ENCODE results near the gene AP5S1. TPM values are rescaled to one million over a fixed set of nuclear protein-coding genes. Genes with fewer than 3 reads are reported as not detected.

The AP5S1 gene
- total RNA-seq, 4 donors from 2014 or later: 16.0 to 46.3 (median 35.0) TPM

DNA sequence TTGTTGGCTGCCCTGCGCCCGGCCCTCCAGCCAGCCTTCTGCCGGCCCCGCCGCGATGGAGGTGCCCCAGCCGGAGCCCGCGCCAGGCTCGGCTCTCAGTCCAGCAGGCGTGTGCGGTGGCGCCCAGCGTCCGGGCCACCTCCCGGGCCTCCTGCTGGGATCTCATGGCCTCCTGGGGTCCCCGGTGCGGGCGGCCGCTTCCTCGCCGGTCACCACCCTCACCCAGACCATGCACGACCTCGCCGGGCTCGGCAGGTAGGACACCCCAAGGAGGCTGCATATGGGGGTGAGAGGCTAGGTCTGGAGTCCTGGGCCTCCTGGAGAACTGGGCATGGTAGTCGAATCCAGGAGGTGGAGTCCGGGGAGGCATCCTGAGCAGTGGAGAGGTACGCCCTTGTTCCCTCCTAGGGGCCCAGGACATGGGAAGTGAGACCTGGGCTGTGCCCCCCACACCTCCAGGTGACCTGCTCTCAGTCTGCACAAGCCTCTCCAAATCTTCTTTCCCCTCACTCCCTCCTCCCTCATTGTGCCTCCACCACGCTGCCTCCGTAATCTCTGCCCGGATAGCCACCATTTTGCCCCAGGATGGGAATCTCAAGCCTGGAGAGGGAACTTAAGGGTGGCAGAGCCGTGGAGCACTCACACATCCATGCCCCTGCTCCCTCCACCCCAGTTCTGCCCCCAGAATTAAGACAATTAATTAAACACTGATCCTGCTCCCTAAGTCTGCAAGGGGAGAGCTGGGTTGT is 23.7 kb upstream of the AP5S1 start:
- no peak for TF ChIP-seq POLR2A (IDR thresholded peaks at IDR 0.05)
- TF ChIP-seq, protein P1, sequence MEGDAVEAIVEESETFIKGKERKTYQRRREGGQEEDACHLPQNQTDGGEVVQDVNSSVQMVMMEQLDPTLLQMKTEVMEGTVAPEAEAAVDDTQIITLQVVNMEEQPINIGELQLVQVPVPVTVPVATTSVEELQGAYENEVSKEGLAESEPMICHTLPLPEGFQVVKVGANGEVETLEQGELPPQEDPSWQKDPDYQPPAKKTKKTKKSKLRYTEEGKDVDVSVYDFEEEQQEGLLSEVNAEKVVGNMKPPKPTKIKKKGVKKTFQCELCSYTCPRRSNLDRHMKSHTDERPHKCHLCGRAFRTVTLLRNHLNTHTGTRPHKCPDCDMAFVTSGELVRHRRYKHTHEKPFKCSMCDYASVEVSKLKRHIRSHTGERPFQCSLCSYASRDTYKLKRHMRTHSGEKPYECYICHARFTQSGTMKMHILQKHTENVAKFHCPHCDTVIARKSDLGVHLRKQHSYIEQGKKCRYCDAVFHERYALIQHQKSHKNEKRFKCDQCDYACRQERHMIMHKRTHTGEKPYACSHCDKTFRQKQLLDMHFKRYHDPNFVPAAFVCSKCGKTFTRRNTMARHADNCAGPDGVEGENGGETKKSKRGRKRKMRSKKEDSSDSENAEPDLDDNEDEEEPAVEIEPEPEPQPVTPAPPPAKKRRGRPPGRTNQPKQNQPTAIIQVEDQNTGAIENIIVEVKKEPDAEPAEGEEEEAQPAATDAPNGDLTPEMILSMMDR (IDR thresholded peaks at IDR 0.05): no peak
- DNase-seq: no peak
- intact Hi-C loops (cut with DNase I): no loop called here
- Histone ChIP-seq H3K4me1 (peaks cover 5 to 31% of the 10 kb centered on the region in 2 donors), H3K27me3 (no peaks in the 10 kb centered on the region), H3K9me3 (no peaks in the 10 kb centered on the region), H3K27ac (peak overlapping the region in 2 of 3 donors; percentile 56 to 95), H3K36me3 (peaks cover 5 to 9% of the 10 kb centered on the region in 2 donors), H3K4me3 (replicated peaks in 1 of 3) (peak overlapping the region in 1 of 3 donors; percentile 48)
- 61 to 67% methylated on average over 6 to 7 of the region's 33 CpGs for WGBS, 2 donors

DNA sequence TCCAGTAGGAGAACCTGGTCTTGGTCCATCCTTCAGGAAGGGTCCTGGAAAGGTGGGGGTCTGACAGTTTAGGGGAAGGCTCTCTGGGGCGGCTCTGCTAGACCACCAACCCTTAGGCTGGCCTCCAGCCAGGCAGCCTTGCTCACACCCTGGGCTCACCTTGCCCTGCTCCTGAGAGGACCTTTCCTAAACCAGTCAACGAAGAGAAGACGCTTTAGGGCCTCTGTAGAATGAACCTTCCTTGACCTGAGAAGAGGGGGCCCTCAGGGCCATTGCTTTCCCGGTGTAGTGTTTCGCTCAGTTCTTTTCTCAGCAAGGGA is 23.2 kb upstream of the AP5S1 start:
- H3K4me1 ChIP-seq: peaks cover 5 to 31% of the 10 kb centered on the region in 2 donors

DNA sequence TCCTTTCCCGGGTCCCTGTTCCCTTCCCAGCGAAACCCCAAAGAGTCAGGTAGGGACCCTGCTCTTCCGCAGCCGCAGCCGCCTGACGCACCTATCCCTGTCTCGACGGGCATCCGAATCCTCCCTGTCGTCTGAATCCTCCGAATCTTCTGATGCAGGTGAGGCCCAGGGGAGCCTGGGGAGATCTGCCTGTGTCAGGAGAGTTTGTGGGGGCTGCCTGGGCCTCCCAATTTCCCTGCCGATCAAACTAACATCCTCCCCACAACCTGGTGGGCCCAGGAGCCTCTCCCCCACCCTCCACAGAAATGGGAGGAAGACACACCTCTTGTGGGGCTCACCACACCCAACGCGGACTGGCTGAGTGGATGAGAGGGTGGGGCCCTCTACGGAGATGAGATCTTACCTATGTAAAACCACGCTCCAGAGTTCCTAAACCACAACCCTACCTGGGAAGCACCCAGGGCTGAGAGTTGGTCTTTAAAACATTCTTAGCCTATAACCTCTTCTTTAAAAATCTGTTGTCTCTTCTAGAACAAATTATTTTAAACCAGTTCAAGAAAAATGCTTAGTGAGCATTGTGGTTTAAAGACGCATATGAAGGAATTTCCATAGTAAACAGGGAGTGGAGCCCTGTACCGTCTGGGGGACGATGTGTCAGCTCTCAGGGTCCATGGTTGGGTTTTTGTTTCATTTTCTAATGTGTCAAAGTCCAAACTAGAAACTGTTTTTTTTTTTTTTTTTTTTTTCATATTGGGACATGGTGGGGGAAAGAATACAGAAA is 22.6 kb upstream of the AP5S1 start:
- peak overlapping the region in 1 of 3 donors; percentile 6 for H3K4me3 ChIP-seq (replicated peaks in 1 of 3)
- peaks cover 12 to 19% of the 10 kb centered on the region in 2 donors for H3K36me3 ChIP-seq

More for the DNA sequence above, 23.2 kb upstream of the AP5S1 start:
- H3K27me3 ChIP-seq: no peaks in the 10 kb centered on the region
- H3K4me3 ChIP-seq (replicated peaks in 1 of 3): peak overlapping the region in 1 of 3 donors; percentile 6
- 71 to 86% methylated on average over 5 of the region's 5 CpGs for WGBS, 2 donors
- intact Hi-C loops (cut with DNase I): no loop called here
- no peaks in the 10 kb centered on the region for H3K9me3 ChIP-seq
- no peak overlapping the region for H3K27ac ChIP-seq
- TF ChIP-seq POLR2A (IDR thresholded peaks at IDR 0.05): no peak
- TF ChIP-seq, protein P1 (IDR thresholded peaks at IDR 0.05): no peak
- H3K36me3 ChIP-seq: peaks cover 11 to 13% of the 10 kb centered on the region in 2 donors
- no peak for DNase-seq

DNA sequence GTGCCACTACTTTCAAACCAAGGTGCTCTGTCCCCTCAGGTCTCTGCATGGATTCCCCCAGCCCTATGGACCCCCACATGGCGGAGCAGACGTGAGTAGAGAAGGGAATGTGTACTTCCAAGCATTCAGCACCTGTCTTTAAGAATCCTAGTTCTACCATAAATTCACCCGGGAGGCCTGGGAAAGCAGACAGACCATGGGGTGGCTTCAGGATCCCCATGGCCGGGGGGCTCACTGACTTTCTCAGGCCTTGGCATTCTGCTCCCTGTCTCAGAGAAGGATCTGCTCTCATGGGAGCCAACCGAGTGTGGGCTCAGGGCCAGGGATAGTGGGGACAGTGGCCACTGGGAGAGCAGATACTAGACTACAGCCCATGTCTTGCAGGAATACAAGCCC is 22.0 kb upstream of the AP5S1 start:
- Histone ChIP-seq H3K27me3 (no peaks in the 10 kb centered on the region), H3K4me3 (replicated peaks in 1 of 3) (no peak overlapping the region), H3K9me3 (no peaks in the 10 kb centered on the region), H3K4me1 (peaks cover 5 to 31% of the 10 kb centered on the region in 2 donors), H3K27ac (no peak overlapping the region), H3K36me3 (peaks cover 15 to 25% of the 10 kb centered on the region in 2 donors)
- no peak for TF ChIP-seq POLR2A (IDR thresholded peaks at IDR 0.05)
- TF ChIP-seq, protein P1 (IDR thresholded peaks at IDR 0.05): no peak
- DNase-seq: no peak
- 82 to 88% methylated on average over 5 of the region's 5 CpGs for WGBS, 2 donors
- intact Hi-C loops (cut with DNase I): no loop called here

More for the DNA sequence above, 22.6 kb upstream of the AP5S1 start:
- TF ChIP-seq, protein P1 (IDR thresholded peaks at IDR 0.05): no peak
- TF ChIP-seq POLR2A (IDR thresholded peaks at IDR 0.05): no peak
- H3K4me1 ChIP-seq: peaks cover 5 to 31% of the 10 kb centered on the region in 2 donors
- no peaks in the 10 kb centered on the region for H3K27me3 ChIP-seq
- no peak for DNase-seq
- intact Hi-C loops (cut with DNase I): no loop called here
- H3K9me3 ChIP-seq: no peaks in the 10 kb centered on the region
- 68 to 76% methylated on average over 19 of the region's 19 CpGs for WGBS, 2 donors
- H3K27ac ChIP-seq: no peak overlapping the region

DNA sequence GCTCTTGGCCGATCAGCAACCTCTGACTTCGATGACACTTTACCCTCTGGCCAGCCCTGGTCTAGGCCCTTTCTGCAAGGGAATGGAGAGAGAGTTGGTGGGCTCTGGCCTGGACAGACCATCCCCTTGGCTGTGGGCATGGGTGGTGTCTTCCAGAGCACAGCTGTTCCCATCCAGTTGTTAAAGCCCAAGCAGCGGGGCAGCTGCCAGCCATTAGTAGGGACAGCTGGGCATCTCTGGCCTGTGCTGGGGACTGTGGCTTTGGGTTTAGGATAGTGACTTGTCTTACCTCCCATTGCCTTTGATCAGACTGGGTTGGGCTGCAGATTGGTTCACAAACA is 21.5 kb upstream of the AP5S1 start:
- H3K4me1 ChIP-seq: peaks cover 5 to 31% of the 10 kb centered on the region in 2 donors
- H3K9me3 ChIP-seq: no peaks in the 10 kb centered on the region
- TF ChIP-seq, protein P1 (IDR thresholded peaks at IDR 0.05): no peak
- TF ChIP-seq POLR2A (IDR thresholded peaks at IDR 0.05): no peak
- no peak overlapping the region for H3K4me3 ChIP-seq (replicated peaks in 1 of 3)
- H3K27me3 ChIP-seq: no peaks in the 10 kb centered on the region
- peaks cover 20 to 30% of the 10 kb centered on the region in 2 donors for H3K36me3 ChIP-seq
- intact Hi-C loops (cut with DNase I): no loop called here
- DNase-seq: no peak
- H3K27ac ChIP-seq: no peak overlapping the region
- 88 to 98% methylated on average over 2 to 3 of the region's 3 CpGs for WGBS, 2 donors
